ENCODE data around the gene TRIM63.

DNA sequence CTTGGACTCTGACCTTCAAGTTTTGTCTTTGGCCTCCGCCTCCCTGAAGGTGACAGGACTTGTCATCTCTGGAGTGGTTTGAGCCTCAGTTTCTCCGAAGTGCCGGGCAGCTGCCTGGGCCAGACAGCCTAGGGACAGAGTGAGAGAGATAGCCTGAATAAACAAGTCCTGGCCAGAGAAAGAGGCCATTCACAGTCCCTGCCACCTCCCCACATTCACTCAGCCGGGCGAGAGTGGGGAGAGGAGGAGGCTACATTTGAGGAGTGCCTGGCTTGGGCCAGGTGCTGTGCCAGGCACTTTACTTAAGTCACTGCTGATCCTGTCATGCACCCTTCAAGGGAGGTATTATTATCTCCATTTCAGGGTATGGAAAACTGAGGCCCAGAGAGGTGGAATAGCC, 42.4 kb downstream of the TRIM63 start:
- TF ChIP-seq CREB5 (CRISPR knock-in tag; IDR thresholded peaks at IDR 0.05; ENCODE audit: low read depth) (no peak), RARB (CRISPR knock-in tag; IDR thresholded peaks at IDR 0.05) (no peak), ZNF8 (CRISPR knock-in tag; IDR thresholded peaks at IDR 0.05) (no peak)
- TF ChIP-seq, protein P1, sequence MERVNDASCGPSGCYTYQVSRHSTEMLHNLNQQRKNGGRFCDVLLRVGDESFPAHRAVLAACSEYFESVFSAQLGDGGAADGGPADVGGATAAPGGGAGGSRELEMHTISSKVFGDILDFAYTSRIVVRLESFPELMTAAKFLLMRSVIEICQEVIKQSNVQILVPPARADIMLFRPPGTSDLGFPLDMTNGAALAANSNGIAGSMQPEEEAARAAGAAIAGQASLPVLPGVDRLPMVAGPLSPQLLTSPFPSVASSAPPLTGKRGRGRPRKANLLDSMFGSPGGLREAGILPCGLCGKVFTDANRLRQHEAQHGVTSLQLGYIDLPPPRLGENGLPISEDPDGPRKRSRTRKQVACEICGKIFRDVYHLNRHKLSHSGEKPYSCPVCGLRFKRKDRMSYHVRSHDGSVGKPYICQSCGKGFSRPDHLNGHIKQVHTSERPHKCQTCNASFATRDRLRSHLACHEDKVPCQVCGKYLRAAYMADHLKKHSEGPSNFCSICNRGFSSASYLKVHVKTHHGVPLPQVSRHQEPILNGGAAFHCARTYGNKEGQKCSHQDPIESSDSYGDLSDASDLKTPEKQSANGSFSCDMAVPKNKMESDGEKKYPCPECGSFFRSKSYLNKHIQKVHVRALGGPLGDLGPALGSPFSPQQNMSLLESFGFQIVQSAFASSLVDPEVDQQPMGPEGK (CRISPR knock-in tag; IDR thresholded peaks at IDR 0.05; ENCODE audit: borderline replicate concordance), result no peak

Data from SK-N-SH treated with all-trans-retinoic acid at 6 μM for 48 hours (cell line).